K562 (cell line): ENCODE results near the gene PCBP3.

Source experiments
- GABPA ChIP-seq: fragments of 200-800 bp; sonication (Bioruptor generic); conservative IDR thresholded peaks from 2 replicates; pipeline ENCODE4 v1.6.1; 2016; ENCODE audit warnings: low read depth, missing genetic modification characterization, missing compliant biosample characterization
- HNRNPUL1 ChIP-seq: fragments of 200-400 bp; formaldehyde crosslinking; IDR thresholded peaks from 2 replicates; pipeline ENCODE4 v1.6.1; 2017; ENCODE audit warnings: low read length
- RBFOX2 ChIP-seq: fragments of 200-400 bp; formaldehyde crosslinking; IDR thresholded peaks from 2 replicates; pipeline ENCODE4 v1.6.1; 2017; ENCODE audit warnings: low read depth, mild to moderate bottlenecking, low read length, moderate library complexity
- RFX5 ChIP-seq: IDR thresholded peaks from 2 replicates; pipeline ENCODE4 v1.6.1; 2011; ENCODE audit warnings: low read depth, mild to moderate bottlenecking, improper control_type of control experiment, low read length
- SIRT6 ChIP-seq: IDR thresholded peaks from one replicate; pipeline ENCODE4 v1.6.1; 2012; ENCODE audit warnings: low read depth, mild to moderate bottlenecking, control low read depth, inconsistent platforms, low read length, moderate library complexity
- ZFP36 ChIP-seq: fragments of 150-350 bp; IDR thresholded peaks from 2 replicates; pipeline ENCODE4 v1.6.1; 2018; ENCODE audit warnings: low read length, low read depth; ENCODE audit not compliant: partially characterized antibody
- ZNF184 ChIP-seq: sonication (generic); formaldehyde crosslinking; IDR thresholded peaks from 2 replicates; pipeline ENCODE4 v1.5.0; 2020; ENCODE audit warnings: missing genetic modification reagents
- TF ChIP-seq, protein P1 (sequence below): sonication (generic); formaldehyde crosslinking; IDR thresholded peaks from 2 replicates; pipeline ENCODE4 v1.8.1; 2023; ENCODE audit warnings: mild to moderate bottlenecking, missing genetic modification reagents
- TF ChIP-seq, protein P2 (sequence below), 3 experiments: IDR thresholded peaks in 2 of 3; conservative IDR thresholded peaks in 1 of 3; 2 replicates each; pipeline ENCODE4 v1.5.1; 2011 to 2012; ENCODE audit warnings: low read length in 3 of 3, mild to moderate bottlenecking in 3 of 3, control low read depth in 2 of 3, improper control_type of control experiment in 1 of 3, inconsistent platforms in 1 of 3, low read depth in 1 of 3, mixed read lengths in 1 of 3, moderate library complexity in 1 of 3; ENCODE audit not compliant: insufficient read depth in 2 of 3
- TF ChIP-seq, protein P3 (sequence below): fragments of 150-350 bp; conservative IDR thresholded peaks from 2 replicates; pipeline ENCODE4 v1.6.1; 2014; ENCODE audit warnings: low read length
- TF ChIP-seq, protein P4 (sequence below): sonication (generic); formaldehyde crosslinking; IDR thresholded peaks from 2 replicates; pipeline ENCODE4 v1.8.1; 2023; ENCODE audit warnings: mild to moderate bottlenecking, missing genetic modification reagents

DNA sequence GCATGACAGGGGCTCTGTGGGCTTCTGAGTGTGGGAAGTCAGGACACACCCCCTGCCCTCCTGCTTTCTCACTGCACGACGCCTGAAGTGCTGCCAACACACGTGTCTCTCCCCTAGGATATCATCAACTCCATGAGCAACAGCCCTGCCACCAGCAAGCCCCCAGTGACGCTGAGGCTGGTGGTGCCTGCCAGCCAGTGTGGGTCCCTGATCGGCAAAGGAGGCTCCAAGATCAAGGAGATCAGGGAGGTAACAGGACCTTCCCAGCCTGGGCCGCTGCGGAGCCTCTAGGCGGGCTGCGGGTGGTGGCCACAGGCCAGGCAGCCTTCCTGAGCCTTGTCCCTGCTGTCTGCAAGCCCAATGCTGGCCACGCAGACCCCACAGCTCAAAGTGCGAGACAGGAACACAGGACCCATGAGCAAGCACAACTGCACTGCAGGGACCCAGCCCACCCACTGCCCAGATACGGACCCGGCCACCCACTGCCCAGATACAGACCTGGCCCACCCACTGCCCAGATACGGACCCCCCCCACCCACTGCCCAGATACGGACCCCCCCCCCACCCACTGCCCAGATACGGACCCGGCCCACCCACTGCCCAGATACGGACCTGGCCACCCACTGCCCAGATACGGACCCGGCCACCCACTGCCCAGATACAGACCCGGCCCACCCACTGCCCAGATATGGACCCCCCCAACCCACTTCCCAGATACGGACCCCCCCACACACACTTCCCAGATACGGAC lies 265.9 kb downstream of the PCBP3 start:
- TF ChIP-seq, protein P1, sequence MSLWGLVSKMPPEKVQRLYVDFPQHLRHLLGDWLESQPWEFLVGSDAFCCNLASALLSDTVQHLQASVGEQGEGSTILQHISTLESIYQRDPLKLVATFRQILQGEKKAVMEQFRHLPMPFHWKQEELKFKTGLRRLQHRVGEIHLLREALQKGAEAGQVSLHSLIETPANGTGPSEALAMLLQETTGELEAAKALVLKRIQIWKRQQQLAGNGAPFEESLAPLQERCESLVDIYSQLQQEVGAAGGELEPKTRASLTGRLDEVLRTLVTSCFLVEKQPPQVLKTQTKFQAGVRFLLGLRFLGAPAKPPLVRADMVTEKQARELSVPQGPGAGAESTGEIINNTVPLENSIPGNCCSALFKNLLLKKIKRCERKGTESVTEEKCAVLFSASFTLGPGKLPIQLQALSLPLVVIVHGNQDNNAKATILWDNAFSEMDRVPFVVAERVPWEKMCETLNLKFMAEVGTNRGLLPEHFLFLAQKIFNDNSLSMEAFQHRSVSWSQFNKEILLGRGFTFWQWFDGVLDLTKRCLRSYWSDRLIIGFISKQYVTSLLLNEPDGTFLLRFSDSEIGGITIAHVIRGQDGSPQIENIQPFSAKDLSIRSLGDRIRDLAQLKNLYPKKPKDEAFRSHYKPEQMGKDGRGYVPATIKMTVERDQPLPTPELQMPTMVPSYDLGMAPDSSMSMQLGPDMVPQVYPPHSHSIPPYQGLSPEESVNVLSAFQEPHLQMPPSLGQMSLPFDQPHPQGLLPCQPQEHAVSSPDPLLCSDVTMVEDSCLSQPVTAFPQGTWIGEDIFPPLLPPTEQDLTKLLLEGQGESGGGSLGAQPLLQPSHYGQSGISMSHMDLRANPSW (CRISPR knock-in tag): no peak
- TF ChIP-seq RFX5 (no peak), RBFOX2 (no peak), ZFP36 (no peak), ZNF184 (no peak), HNRNPUL1 (no peak), SIRT6 (no peak), GABPA (tag) (no peak)
- TF ChIP-seq, protein P2, sequence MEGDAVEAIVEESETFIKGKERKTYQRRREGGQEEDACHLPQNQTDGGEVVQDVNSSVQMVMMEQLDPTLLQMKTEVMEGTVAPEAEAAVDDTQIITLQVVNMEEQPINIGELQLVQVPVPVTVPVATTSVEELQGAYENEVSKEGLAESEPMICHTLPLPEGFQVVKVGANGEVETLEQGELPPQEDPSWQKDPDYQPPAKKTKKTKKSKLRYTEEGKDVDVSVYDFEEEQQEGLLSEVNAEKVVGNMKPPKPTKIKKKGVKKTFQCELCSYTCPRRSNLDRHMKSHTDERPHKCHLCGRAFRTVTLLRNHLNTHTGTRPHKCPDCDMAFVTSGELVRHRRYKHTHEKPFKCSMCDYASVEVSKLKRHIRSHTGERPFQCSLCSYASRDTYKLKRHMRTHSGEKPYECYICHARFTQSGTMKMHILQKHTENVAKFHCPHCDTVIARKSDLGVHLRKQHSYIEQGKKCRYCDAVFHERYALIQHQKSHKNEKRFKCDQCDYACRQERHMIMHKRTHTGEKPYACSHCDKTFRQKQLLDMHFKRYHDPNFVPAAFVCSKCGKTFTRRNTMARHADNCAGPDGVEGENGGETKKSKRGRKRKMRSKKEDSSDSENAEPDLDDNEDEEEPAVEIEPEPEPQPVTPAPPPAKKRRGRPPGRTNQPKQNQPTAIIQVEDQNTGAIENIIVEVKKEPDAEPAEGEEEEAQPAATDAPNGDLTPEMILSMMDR (IDR thresholded peaks at IDR 0.05 in 2 of 3, conservative IDR thresholded peaks at IDR 0.05 in 1 of 3; ENCODE audit: insufficient read depth in 2 of 3, low read depth in 1 of 3, low read length in 3 of 3): no peak
- TF ChIP-seq, protein P3, sequence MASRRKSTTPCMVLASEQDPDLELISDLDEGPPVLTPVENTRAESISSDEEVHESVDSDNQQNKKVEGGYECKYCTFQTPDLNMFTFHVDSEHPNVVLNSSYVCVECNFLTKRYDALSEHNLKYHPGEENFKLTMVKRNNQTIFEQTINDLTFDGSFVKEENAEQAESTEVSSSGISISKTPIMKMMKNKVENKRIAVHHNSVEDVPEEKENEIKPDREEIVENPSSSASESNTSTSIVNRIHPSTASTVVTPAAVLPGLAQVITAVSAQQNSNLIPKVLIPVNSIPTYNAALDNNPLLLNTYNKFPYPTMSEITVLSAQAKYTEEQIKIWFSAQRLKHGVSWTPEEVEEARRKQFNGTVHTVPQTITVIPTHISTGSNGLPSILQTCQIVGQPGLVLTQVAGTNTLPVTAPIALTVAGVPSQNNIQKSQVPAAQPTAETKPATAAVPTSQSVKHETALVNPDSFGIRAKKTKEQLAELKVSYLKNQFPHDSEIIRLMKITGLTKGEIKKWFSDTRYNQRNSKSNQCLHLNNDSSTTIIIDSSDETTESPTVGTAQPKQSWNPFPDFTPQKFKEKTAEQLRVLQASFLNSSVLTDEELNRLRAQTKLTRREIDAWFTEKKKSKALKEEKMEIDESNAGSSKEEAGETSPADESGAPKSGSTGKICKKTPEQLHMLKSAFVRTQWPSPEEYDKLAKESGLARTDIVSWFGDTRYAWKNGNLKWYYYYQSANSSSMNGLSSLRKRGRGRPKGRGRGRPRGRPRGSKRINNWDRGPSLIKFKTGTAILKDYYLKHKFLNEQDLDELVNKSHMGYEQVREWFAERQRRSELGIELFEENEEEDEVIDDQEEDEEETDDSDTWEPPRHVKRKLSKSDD: no peak
- TF ChIP-seq, protein P4, sequence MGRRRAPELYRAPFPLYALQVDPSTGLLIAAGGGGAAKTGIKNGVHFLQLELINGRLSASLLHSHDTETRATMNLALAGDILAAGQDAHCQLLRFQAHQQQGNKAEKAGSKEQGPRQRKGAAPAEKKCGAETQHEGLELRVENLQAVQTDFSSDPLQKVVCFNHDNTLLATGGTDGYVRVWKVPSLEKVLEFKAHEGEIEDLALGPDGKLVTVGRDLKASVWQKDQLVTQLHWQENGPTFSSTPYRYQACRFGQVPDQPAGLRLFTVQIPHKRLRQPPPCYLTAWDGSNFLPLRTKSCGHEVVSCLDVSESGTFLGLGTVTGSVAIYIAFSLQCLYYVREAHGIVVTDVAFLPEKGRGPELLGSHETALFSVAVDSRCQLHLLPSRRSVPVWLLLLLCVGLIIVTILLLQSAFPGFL (CRISPR knock-in tag): no peak
